ENCODE results near the gene ADAMTSL3. TPM values are rescaled to one million over a fixed set of nuclear protein-coding genes. Genes with fewer than 3 reads are reported as not detected.
"Not testable (repeated sequence)": the region's sequence is repeated elsewhere in the genome, so short reads cannot be mapped to it uniquely, and the experiment has no call there.

Gene ADAMTSL3
- total and polyA plus RNA-seq, 2 of the 4 experiments (the other 2 are of a cell fraction) = under 0.01 to 0.02 TPM

- H2BK15ac ChIP-seq (ENCODE audit: low read depth, low read length); H3K27ac ChIP-seq (ENCODE audit: insufficient read depth, low read length); H4K5ac ChIP-seq (ENCODE audit: low read depth, low read length); H2AK9ac ChIP-seq (replicated peaks; ENCODE audit: low read depth, low read length, poor library complexity); H3K9ac ChIP-seq (ENCODE audit: low read depth, low read length); H2BK20ac ChIP-seq (ENCODE audit: low read depth, low read length); H4K91ac ChIP-seq (ENCODE audit: insufficient read depth, low read depth, low read length); H2BK120ac ChIP-seq (ENCODE audit: low read depth, low read length); dilution Hi-C loops (cut with HindIII; ENCODE audit: low sequenced_read_pairs, unreplicated experiment); H2BK5ac ChIP-seq (ENCODE audit: low read depth, low read length, poor library complexity, severe bottlenecking); H3K4me2 ChIP-seq (ENCODE audit: low read depth, low read length); H3K27me3 ChIP-seq (ENCODE audit: control insufficient read depth, insufficient read depth, low read length); H3K79me1 ChIP-seq (ENCODE audit: low read depth in 1 of 2, low read length in 2 of 2); H3K14ac ChIP-seq (replicated peaks; ENCODE audit: low read depth, low read length); H3K18ac ChIP-seq (ENCODE audit: low read depth, low read length); H4K8ac ChIP-seq (ENCODE audit: low read depth in 2 of 2, low read length in 2 of 2); H3K4me1 ChIP-seq (ENCODE audit: control insufficient read depth, insufficient read depth, low read length); H3K56ac ChIP-seq (ENCODE audit: extremely low read depth, insufficient read depth, low read length); H3K4ac ChIP-seq (ENCODE audit: low read depth, low read length); H3K9me1 ChIP-seq (ENCODE audit: insufficient read depth, low read length); H3K23ac ChIP-seq (ENCODE audit: low read depth, low read length); H3K36me3 ChIP-seq (ENCODE audit: control insufficient read depth, insufficient read depth, low read length); H3K4me3 ChIP-seq (ENCODE audit: insufficient read depth, low read depth, low read length); DNase-seq; H2AFZ ChIP-seq (replicated peaks; ENCODE audit: low read length, poor library complexity); in situ Hi-C loops (cut with MboI; ENCODE audit: low sequenced_read_pairs); POLR2A ChIA-PET (ENCODE audit: unreplicated experiment); CTCF ChIA-PET; intact Hi-C loops (cut with micrococcal nuclease); H3K9me3 ChIP-seq (ENCODE audit: control insufficient read depth, insufficient read depth, low read length); H2AK5ac ChIP-seq (ENCODE audit: low read depth, low read length); H4K20me1 ChIP-seq (ENCODE audit: insufficient read depth, low read length); BruUV-seq (replicated peaks): not testable (repeated sequence)
- WGBS, 2 experiments (ENCODE audit: extremely low coverage in 2 of 2, insufficient read length in 1 of 2) = no CpG with 5 or more reads among the region's 1 CpG
- ATAC-seq (ENCODE audit: low read depth) = peak; percentile 69
Observed at GRCh38 chr15:84054544-84054943, 400.6 kb downstream of the ADAMTSL3 start.
